K562 (cell line): ENCODE data around the gene KRT34. TPM values are rescaled to one million over a fixed set of nuclear protein-coding genes. Genes with fewer than 3 reads are reported as not detected.

ENCODE experiments used
- ATAC-seq: fragments of 200-7000 bp; cut with Tn5 transposase; 3 replicates; pipeline ENCODE4 v1.9.1; 2020; ENCODE audit warnings: moderate library complexity
- BruUV-seq: library from RNA; stranded (reverse); fragments of 400-500 nt; replicated peaks from 2 replicates; lab custom pipeline; 2021; lab: Mats Ljungman, UMichigan
- CTCF ChIA-PET: fragments of 300-600 bp; formaldehyde crosslinking; extraction: SDS; loops from one replicate; lab custom pipeline; 2021; ENCODE audit warnings: low intra/inter-chr PET ratio; lab: Yijun Ruan, JAX
- POLR2A ChIA-PET: fragments of 300-600, 350-650 bp; sonication (Branson Sonifier 250); formaldehyde crosslinking; extraction: SDS; loops from one replicate; lab custom pipeline; 2021; ENCODE audit warnings: antibody characterized with exemption, inconsistent platforms; lab: Yijun Ruan, JAX
- DNase-seq, 4 experiments: peaks; one replicate each; pipeline versions ENCODE4 v3.0.0 to v3.0.0-alpha.2; 2011 to 2018; ENCODE audit warnings: low spot score in 3 of 4, mixed read lengths in 3 of 4; ENCODE audit errors: extremely low read depth in 1 of 4
- FAIRE-seq: peaks from 2 replicates; lab custom pipeline; 2011; peaks lifted over from hg19 to GRCh38; lab: Jason Lieb, UNC
- H2AFZ ChIP-seq: 2 replicates; pipeline ENCODE4 v1.6.0; 2011; ENCODE audit warnings: low read depth, low read length, control low read depth, inconsistent platforms
- H3K27ac ChIP-seq: fragments of 200-600 bp; 3 replicates; pipeline ENCODE4 v1.8.0; 2011; ENCODE audit warnings: low read depth, mild to moderate bottlenecking, control low read depth, inconsistent platforms, low read length, moderate library complexity, mixed read lengths; ENCODE audit errors: extremely low read depth
- H3K27me3 ChIP-seq, 2 experiments: fragments of 300-600 bp in 1 of 2; 2 replicates in 1 of 2; 3 replicates in 1 of 2; pipeline versions ENCODE4 v1.6.0 to v1.8.0; 2011; ENCODE audit warnings: inconsistent platforms in 2 of 2, low read length in 2 of 2, mild to moderate bottlenecking in 1 of 2, mixed read lengths in 1 of 2, moderate library complexity in 1 of 2; ENCODE audit not compliant: control insufficient read depth in 2 of 2, insufficient read depth in 2 of 2
- H3K36me3 ChIP-seq: fragments of 300-600 bp; 3 replicates; pipeline ENCODE4 v1.8.0; 2011; ENCODE audit warnings: mild to moderate bottlenecking, low read length, inconsistent platforms; ENCODE audit not compliant: control insufficient read depth, insufficient read depth
- H3K4me1 ChIP-seq, 2 experiments: fragments of 200-600 bp in 1 of 2; replicated peaks in 1 of 2; 2 replicates in 1 of 2; 3 replicates in 1 of 2; pipeline versions ENCODE4 v1.5.1 to v1.8.0; 2011; ENCODE audit warnings: inconsistent platforms in 2 of 2, low read length in 2 of 2, mild to moderate bottlenecking in 1 of 2, mixed read lengths in 1 of 2, moderate library complexity in 1 of 2; ENCODE audit not compliant: control insufficient read depth in 2 of 2, insufficient read depth in 2 of 2
- H3K4me2 ChIP-seq: 2 replicates; pipeline ENCODE4 v1.6.1; 2011; ENCODE audit warnings: low read length, control low read depth, inconsistent platforms, mixed read lengths; ENCODE audit not compliant: insufficient read depth
- H3K4me3 ChIP-seq: fragments of 200-600 bp; sonication (generic), shearing (Covaris generic); 2 replicates; pipeline ENCODE4 v1.5.1; 2016; ENCODE audit warnings: control low read depth, inconsistent platforms
- H3K79me2 ChIP-seq: fragments of 200-600 bp; 3 replicates; pipeline ENCODE4 v1.8.0; 2011; ENCODE audit warnings: low read length, inconsistent platforms; ENCODE audit not compliant: control insufficient read depth, insufficient read depth
- H3K9ac ChIP-seq, 2 experiments: 2 replicates each; pipeline versions ENCODE4 v1.6.0 to v1.6.1; 2011; ENCODE audit warnings: low read depth in 2 of 2, low read length in 2 of 2, control low read depth in 1 of 2, inconsistent platforms in 1 of 2, mild to moderate bottlenecking in 1 of 2, mixed read lengths in 1 of 2; ENCODE audit not compliant: insufficient read depth in 1 of 2
- H3K9me1 ChIP-seq: one replicate; pipeline ENCODE4 v1.6.0; 2011; ENCODE audit warnings: inconsistent platforms, mild to moderate bottlenecking, low read length, moderate library complexity; ENCODE audit not compliant: control insufficient read depth, insufficient read depth
- H3K9me3 ChIP-seq: replicated peaks from 2 replicates; pipeline ENCODE4 v1.5.1; 2011; ENCODE audit warnings: low read depth, low read length, inconsistent platforms; ENCODE audit not compliant: control insufficient read depth, insufficient read depth
- H4K20me1 ChIP-seq: replicated peaks from 2 replicates; pipeline ENCODE4 v1.6.1; 2011; ENCODE audit warnings: low read length, inconsistent platforms, mixed read lengths; ENCODE audit not compliant: control insufficient read depth, insufficient read depth
- PHF20 ChIP-seq: fragments of 450-650 bp; IDR thresholded peaks from 2 replicates; pipeline ENCODE4 v1.6.1; 2018; ENCODE audit not compliant: partially characterized antibody
- SMC3 ChIP-seq: conservative IDR thresholded peaks from 2 replicates; pipeline ENCODE4 v1.6.1; 2011; ENCODE audit warnings: low read depth, low read length, improper control_type of control experiment; ENCODE audit not compliant: insufficient read depth
- SUPT5H ChIP-seq: fragments of 450-650 bp; IDR thresholded peaks from 2 replicates; pipeline ENCODE4 v1.6.1; 2016
- TOE1 ChIP-seq, 2 experiments: fragments of 450-650 bp in 1 of 2; sonication (generic) in 1 of 2; formaldehyde crosslinking in 1 of 2; IDR thresholded peaks; 2 replicates each; pipeline versions ENCODE4 v1.7.1 to v1.8.0; 2016 to 2022; ENCODE audit warnings: borderline replicate concordance in 2 of 2, mild to moderate bottlenecking in 2 of 2, antibody characterized with exemption in 1 of 2, inconsistent platforms in 1 of 2, low read depth in 1 of 2, missing genetic modification reagents in 1 of 2, moderate library complexity in 1 of 2
- ZNF668 ChIP-seq: fragments of 250-450 bp; sonication (Bioruptor Pico); IDR thresholded peaks from 2 replicates; pipeline ENCODE4 v1.8.0; 2022; ENCODE audit warnings: mild to moderate bottlenecking, inconsistent platforms
- whole genome bisulfite sequencing: fragments of 100-300 bp; shearing (Covaris generic); methylation state at CpG from one replicate; pipeline ENCODE4 v1.1.6; 2016; ENCODE audit warnings: low coverage, mixed read lengths; ENCODE audit not compliant: insufficient coverage; ENCODE audit errors: missing lambda C conversion rate; 5-methylcytosine and 5-hydroxymethylcytosine counted together
- in situ Hi-C: fragments of 300-500 bp; cut with MboI; formaldehyde crosslinking; loops from 4 replicates; pipeline ENCODE4 v1.15.0; 2018; ENCODE audit warnings: inconsistent platforms, mixed read lengths
- intact Hi-C: fragments of 100-400 bp; cut with micrococcal nuclease; formaldehyde crosslinking; loops from 2 replicates; pipeline ENCODE4 v1.14.2; 2022
- polyA plus RNA-seq, 8 experiments: library from polyadenylated mRNA; depleted of rRNA in 4 of 8; stranded (reverse) in 5 of 8; unstranded in 3 of 8; fragments of >200 nt; fragmentation: Nextera tagmentation in 2 of 8; fragmentation: Illumina TruSeq in 1 of 8; extraction: Ambion mirVana in 2 of 8; extraction: Trizol in 1 of 8; gene quantifications; 2 replicates each; pipeline versions ENCODE4 v1.2.1 to v1.2.3, GENCODE V29; 2011 to 2014; ENCODE audit warnings: inconsistent platforms in 1 of 8, missing spikeins in 1 of 8
- total RNA-seq, 7 experiments: library from RNA; depleted of rRNA in 6 of 7; stranded (reverse); fragments of >200 nt in 6 of 7; fragmentation: Illumina TruSeq in 2 of 7; extraction: Trizol in 2 of 7; gene quantifications; 2 replicates each; pipeline versions ENCODE4 v1.2.1 to v1.2.3, GENCODE V29; 2011 to 2021; ENCODE audit warnings: low replicate concordance in 1 of 7
- TF ChIP-seq, protein P1 (sequence below): fragments of 450-650 bp; IDR thresholded peaks from 2 replicates; pipeline ENCODE4 v1.6.1; 2016; ENCODE audit warnings: missing biosample characterization, missing genetic modification characterization
- TF ChIP-seq, protein P2 (sequence below), 3 experiments: IDR thresholded peaks in 2 of 3; conservative IDR thresholded peaks in 1 of 3; 2 replicates each; pipeline ENCODE4 v1.5.1; 2011 to 2012; ENCODE audit warnings: low read length in 3 of 3, mild to moderate bottlenecking in 3 of 3, control low read depth in 2 of 3, improper control_type of control experiment in 1 of 3, inconsistent platforms in 1 of 3, low read depth in 1 of 3, mixed read lengths in 1 of 3, moderate library complexity in 1 of 3; ENCODE audit not compliant: insufficient read depth in 2 of 3
- TF ChIP-seq, protein P3 (sequence below), 2 experiments: fragments of 450-650 bp; formaldehyde crosslinking in 1 of 2; IDR thresholded peaks; 2 replicates each; pipeline versions ENCODE4 v1.4.0 to v1.6.1; 2014 to 2020; ENCODE audit warnings: mild to moderate bottlenecking in 2 of 2, borderline replicate concordance in 1 of 2, low read depth in 1 of 2

The KRT34 gene
- total and polyA plus RNA-seq, 9 of the 15 experiments (the other 6 are each of a cell fraction or from before 2014, with no cell fraction given), result not detected

- BruUV-seq, result no TSS peak
- Histone ChIP-seq H3K27me3 (peaks cover 0 to 9% of the 10 kb centered on the region in 2 experiments; a peak in 1 of 5 replicates), H3K27ac (no peak overlapping the region), H3K9me1 (no peaks in the 10 kb centered on the region), H4K20me1 (no peaks in the 10 kb centered on the region; the same call in 1 of the 2 replicates), H3K79me2 (no peaks in the 10 kb centered on the region), H3K4me2 (no peak overlapping the region), H3K36me3 (no peaks in the 10 kb centered on the region), H2AFZ (no peak overlapping the region), H3K9me3 (no peaks in the 10 kb centered on the region), H3K9ac (no peak overlapping the region), H3K4me3 (no peak overlapping the region), H3K4me1 (no peaks in the 10 kb centered on the region)
- WGBS, result under 1% methylated on average over 13 of the region's 13 CpGs
- ATAC-seq (peak; percentile 85), FAIRE-seq (peak; percentile 73), DNase-seq (peak; percentile 31 to 39 (median 35))
- CTCF ChIA-PET, result interaction anchor here (1.2 kb wide), 1 partner anchor 421 kb away, joined by 4 read pairs; no protein-coding TSS in a partner anchor
- POLR2A ChIA-PET, result interaction anchor here (1.4 kb wide), 1 partner anchor 22 kb away, joined by 4 read pairs; no protein-coding TSS in a partner anchor
- in situ Hi-C loops (no loop called here), intact Hi-C loops (loop anchor here (5.0 kb wide), 1 partner anchor 422 kb away; no protein-coding TSS in a partner anchor)
- TF ChIP-seq SMC3, result peak; percentile 46; the same call in 1 of the 2 replicates
- TF ChIP-seq, protein P1, sequence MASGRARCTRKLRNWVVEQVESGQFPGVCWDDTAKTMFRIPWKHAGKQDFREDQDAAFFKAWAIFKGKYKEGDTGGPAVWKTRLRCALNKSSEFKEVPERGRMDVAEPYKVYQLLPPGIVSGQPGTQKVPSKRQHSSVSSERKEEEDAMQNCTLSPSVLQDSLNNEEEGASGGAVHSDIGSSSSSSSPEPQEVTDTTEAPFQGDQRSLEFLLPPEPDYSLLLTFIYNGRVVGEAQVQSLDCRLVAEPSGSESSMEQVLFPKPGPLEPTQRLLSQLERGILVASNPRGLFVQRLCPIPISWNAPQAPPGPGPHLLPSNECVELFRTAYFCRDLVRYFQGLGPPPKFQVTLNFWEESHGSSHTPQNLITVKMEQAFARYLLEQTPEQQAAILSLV (tag), result no peak
- no peak for TF ChIP-seq PHF20
- TF ChIP-seq, protein P2, sequence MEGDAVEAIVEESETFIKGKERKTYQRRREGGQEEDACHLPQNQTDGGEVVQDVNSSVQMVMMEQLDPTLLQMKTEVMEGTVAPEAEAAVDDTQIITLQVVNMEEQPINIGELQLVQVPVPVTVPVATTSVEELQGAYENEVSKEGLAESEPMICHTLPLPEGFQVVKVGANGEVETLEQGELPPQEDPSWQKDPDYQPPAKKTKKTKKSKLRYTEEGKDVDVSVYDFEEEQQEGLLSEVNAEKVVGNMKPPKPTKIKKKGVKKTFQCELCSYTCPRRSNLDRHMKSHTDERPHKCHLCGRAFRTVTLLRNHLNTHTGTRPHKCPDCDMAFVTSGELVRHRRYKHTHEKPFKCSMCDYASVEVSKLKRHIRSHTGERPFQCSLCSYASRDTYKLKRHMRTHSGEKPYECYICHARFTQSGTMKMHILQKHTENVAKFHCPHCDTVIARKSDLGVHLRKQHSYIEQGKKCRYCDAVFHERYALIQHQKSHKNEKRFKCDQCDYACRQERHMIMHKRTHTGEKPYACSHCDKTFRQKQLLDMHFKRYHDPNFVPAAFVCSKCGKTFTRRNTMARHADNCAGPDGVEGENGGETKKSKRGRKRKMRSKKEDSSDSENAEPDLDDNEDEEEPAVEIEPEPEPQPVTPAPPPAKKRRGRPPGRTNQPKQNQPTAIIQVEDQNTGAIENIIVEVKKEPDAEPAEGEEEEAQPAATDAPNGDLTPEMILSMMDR (IDR thresholded peaks at IDR 0.05 in 2 of 3, conservative IDR thresholded peaks at IDR 0.05 in 1 of 3; ENCODE audit: insufficient read depth in 2 of 3, low read depth in 1 of 3, low read length in 3 of 3), result peak; percentile 66 to 70 (median 68)
- no peak for TF ChIP-seq SUPT5H
- TF ChIP-seq TOE1 (IDR thresholded peaks at IDR 0.05; ENCODE audit: borderline replicate concordance), result no peak
- TF ChIP-seq TOE1 (CRISPR knock-in tag; IDR thresholded peaks at IDR 0.05; ENCODE audit: borderline replicate concordance, low read depth), result no peak
- TF ChIP-seq ZNF668, result no peak
- TF ChIP-seq, protein P3, sequence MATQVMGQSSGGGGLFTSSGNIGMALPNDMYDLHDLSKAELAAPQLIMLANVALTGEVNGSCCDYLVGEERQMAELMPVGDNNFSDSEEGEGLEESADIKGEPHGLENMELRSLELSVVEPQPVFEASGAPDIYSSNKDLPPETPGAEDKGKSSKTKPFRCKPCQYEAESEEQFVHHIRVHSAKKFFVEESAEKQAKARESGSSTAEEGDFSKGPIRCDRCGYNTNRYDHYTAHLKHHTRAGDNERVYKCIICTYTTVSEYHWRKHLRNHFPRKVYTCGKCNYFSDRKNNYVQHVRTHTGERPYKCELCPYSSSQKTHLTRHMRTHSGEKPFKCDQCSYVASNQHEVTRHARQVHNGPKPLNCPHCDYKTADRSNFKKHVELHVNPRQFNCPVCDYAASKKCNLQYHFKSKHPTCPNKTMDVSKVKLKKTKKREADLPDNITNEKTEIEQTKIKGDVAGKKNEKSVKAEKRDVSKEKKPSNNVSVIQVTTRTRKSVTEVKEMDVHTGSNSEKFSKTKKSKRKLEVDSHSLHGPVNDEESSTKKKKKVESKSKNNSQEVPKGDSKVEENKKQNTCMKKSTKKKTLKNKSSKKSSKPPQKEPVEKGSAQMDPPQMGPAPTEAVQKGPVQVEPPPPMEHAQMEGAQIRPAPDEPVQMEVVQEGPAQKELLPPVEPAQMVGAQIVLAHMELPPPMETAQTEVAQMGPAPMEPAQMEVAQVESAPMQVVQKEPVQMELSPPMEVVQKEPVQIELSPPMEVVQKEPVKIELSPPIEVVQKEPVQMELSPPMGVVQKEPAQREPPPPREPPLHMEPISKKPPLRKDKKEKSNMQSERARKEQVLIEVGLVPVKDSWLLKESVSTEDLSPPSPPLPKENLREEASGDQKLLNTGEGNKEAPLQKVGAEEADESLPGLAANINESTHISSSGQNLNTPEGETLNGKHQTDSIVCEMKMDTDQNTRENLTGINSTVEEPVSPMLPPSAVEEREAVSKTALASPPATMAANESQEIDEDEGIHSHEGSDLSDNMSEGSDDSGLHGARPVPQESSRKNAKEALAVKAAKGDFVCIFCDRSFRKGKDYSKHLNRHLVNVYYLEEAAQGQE (IDR thresholded peaks at IDR 0.05; ENCODE audit: borderline replicate concordance), result peak; percentile 31; the same call in 1 of the 2 replicates
- TF ChIP-seq, protein P3 (CRISPR knock-in tag; IDR thresholded peaks at IDR 0.05; ENCODE audit: low read depth), result no peak
These were observed 52.7 kb downstream of the KRT34 start for GRCh38 chr17:41329279-41329948.
